GM13976 (cell line): ENCODE data around the gene IGF2R.

Source experiments
- DNase-seq: peaks from one replicate; pipeline ENCODE4 v3.0.0; 2012; ENCODE audit warnings: low spot score
- CTCF ChIP-seq: IDR thresholded peaks from 2 replicates; pipeline ENCODE4 v1.5.1; 2012; ENCODE audit warnings: borderline replicate concordance, mild to moderate bottlenecking; ENCODE audit not compliant: insufficient read depth; ENCODE audit errors: extremely low read depth, missing control alignments, control extremely low read depth
- in situ Hi-C: fragments of 300-500 bp; cut with MboI; formaldehyde crosslinking; loops from one replicate; pipeline ENCODE4 v1.12.0; 2022; ENCODE audit warnings: low sequenced_read_pairs, mixed read lengths, inconsistent platforms; ENCODE audit not compliant: unreplicated experiment

Gene IGF2R

GRCh38 chr6:160035693-160036330 is 66.9 kb downstream of the IGF2R start:
- no peak for TF ChIP-seq CTCF
- no peak for DNase-seq
- in situ Hi-C loops = no loop called here

- no peak for TF ChIP-seq CTCF
- in situ Hi-C loops = no loop called here
- DNase-seq = no peak
These were observed 67.4 kb downstream of the IGF2R start for GRCh38 chr6:160036331-160036695.

GRCh38 chr6:160036790-160037206 is 67.9 kb downstream of the IGF2R start:
- no peak for DNase-seq
- TF ChIP-seq CTCF = no peak
- in situ Hi-C loops = no loop called here

DNA sequence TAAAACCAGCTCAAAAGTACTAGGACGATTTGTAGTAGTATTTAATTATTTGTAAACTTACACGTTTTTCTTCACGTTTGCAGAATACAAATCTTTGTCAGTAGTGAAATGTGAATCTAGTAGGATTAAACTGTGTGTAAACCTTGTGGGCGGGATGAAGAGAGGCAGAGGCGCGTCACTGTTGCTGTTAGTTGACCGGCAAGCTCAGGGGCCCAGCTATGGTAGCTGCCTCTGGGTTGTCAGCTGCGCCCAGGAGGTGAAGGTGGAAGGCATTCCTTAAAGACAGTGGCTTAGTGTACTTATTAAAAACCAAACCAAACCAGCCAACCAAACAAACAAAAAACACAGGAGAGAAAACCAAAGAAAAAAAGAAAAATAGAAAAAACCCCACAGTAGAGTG is 69.6 kb downstream of the IGF2R start:
- TF ChIP-seq CTCF = no peak
- in situ Hi-C loops = no loop called here
- DNase-seq = no peak

DNA sequence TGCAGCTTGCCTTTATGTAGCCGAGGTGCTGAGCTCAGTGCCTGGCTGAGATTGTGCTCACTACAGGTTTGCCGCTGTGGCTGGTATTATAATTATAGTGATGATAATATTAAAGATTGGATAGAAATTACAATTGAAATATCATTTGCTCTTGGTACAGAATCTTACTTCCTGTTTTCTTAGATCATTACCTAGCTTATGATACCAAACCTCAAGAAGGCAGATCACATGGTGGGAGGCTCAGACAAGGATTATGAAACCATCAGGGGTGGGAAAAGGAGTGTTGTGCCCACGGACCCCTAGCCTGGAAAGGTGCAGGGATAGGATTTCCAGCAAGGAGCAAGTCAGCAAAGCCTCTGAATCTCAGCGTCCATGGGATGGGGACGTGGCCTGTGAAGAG is 70.6 kb downstream of the IGF2R start:
- no peak for TF ChIP-seq CTCF
- in situ Hi-C loops = no loop called here
- DNase-seq = no peak

- no peak for TF ChIP-seq CTCF
- DNase-seq = no peak
- in situ Hi-C loops = no loop called here
These were observed 71.2 kb downstream of the IGF2R start for GRCh38 chr6:160040055-160040454.
